HG03139 (cell line): ENCODE data around the gene C6orf132.

Experiments used
- ATAC-seq: cut with Tn5 transposase; IDR thresholded peaks from one replicate; pipeline ENCODE4 v1.9.1; 2021; ENCODE audit not compliant: unreplicated experiment

C6orf132 gene

DNA sequence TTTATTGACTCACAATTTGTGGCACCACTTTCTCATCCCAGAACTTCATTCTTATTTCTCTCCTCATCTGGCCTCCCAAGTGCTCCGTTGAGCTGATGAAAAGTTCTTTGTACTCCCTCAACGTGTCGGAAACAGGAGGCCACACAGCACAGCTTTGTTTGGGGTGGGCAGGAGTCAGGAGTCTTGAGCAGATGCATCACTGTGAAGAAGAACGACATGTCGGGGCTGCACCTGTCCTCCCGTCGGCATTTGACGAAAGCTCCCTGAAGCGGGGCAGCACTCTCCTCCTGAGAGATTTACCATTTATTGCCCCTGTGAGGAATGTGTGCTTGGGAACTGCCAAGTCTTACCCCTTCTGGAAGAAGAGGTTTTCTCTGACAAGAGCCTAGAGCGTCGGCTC lies 64.0 kb downstream of the C6orf132 start:
- ATAC-seq = no peak

- no peak for ATAC-seq
Observed at GRCh38 chr6:42075159-42075838, 67.1 kb downstream of the C6orf132 start.

GRCh38 chr6:42073287-42073686 lies 69.1 kb downstream of the C6orf132 start:
- no peak for ATAC-seq

GRCh38 chr6:42071881-42072583 lies 70.4 kb downstream of the C6orf132 start:
- no peak for ATAC-seq

- ATAC-seq = no peak
Observed at GRCh38 chr6:42068872-42069522, 73.4 kb downstream of the C6orf132 start.

GRCh38 chr6:42068173-42068572 lies 74.2 kb downstream of the C6orf132 start:
- ATAC-seq = no peak

DNA sequence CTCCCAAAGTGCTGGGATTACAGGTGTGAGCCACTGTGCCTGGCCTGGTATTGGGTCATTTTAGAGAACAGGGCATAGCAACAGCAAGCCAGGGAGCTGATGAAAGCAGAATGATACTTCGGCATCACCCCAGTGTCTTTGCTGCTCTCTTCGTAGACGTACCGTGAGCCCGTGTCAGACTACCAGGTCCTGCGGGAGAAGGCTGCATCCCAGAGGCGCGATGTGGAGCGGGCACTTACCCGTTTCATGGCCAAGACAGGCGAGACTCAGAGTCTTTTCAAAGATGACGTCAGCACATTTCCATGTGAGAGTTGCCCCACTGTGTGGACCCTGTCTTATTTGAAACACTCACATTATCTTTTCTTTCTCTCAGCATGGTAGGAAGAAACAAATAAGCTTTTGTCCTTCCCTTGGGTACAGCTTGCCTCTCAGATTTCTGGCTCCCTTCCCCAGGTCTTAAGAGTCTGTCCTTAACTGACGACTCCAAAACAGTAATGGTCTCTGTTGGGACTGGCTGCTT lies 76.2 kb downstream of the C6orf132 start:
- ATAC-seq = no peak

- ATAC-seq = no peak
Observed at GRCh38 chr6:42059743-42060142, 82.7 kb downstream of the C6orf132 start.

- ATAC-seq = no peak
Observed at GRCh38 chr6:42053601-42054000, 88.8 kb downstream of the C6orf132 start.

DNA sequence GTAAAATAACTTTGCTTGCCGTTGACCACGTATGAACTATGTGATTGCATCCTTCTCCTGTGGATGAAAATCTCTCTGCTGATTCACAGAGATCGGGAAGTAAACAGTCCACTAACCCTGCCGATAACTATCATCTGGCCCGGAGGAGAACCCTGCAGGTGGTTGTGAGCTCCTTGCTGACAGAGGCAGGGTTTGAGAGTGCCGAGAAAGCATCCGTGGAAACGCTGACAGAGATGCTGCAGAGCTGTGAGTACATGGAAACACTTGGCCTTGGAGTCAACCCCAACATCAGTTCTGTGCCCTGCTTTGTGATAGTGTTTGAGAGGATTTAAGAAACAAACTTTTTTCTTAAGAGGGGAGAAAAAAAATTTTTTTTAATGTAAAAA lies 91.2 kb downstream of the C6orf132 start:
- ATAC-seq = no peak
